IMR-90 (cell line): ENCODE measurements around the gene CHMP5. TPM values are rescaled to one million over a fixed set of nuclear protein-coding genes. Genes with fewer than 3 reads are reported as not detected.

Experiments used
- ATAC-seq: fragments of 200-7000 bp; cut with Tn5 transposase; 2 replicates; pipeline ENCODE4 v1.9.1; 2020; ENCODE audit warnings: low read depth, mild to moderate bottlenecking, moderate library complexity
- BruUV-seq: library from RNA; stranded (reverse); fragments of 400-500 nt; replicated peaks from 2 replicates; lab custom pipeline; 2021; lab: Mats Ljungman, UMichigan
- CTCF ChIA-PET: fragments of 300-600 bp; formaldehyde crosslinking; extraction: SDS; loops from one replicate; lab custom pipeline; 2021; ENCODE audit warnings: antibody characterized with exemption; lab: Yijun Ruan, JAX
- POLR2A ChIA-PET: fragments of 300-600 bp; sonication (Branson Sonifier 250); formaldehyde crosslinking; loops from one replicate; lab custom pipeline; 2022; ENCODE audit warnings: antibody characterized with exemption; ENCODE audit not compliant: unreplicated experiment; lab: Charles Lee
- DNase-seq: peaks from one replicate; pipeline ENCODE4 v3.0.0; 2013
- H2AFZ ChIP-seq: replicated peaks from 2 replicates; pipeline ENCODE3; 2013; ENCODE audit warnings: low read length, mild to moderate bottlenecking; ENCODE audit not compliant: poor library complexity
- H2AK5ac ChIP-seq: 2 replicates; pipeline ENCODE4 v1.6.1; 2013; ENCODE audit warnings: low read depth, low read length, inconsistent platforms
- H2AK9ac ChIP-seq: replicated peaks from 2 replicates; pipeline ENCODE3; 2013; ENCODE audit warnings: mild to moderate bottlenecking, low read depth, low read length, moderate library complexity; ENCODE audit not compliant: poor library complexity
- H2BK120ac ChIP-seq: 2 replicates; pipeline ENCODE4 v1.6.1; 2013; ENCODE audit warnings: low read depth, low read length, inconsistent platforms
- H2BK15ac ChIP-seq: 3 replicates; pipeline ENCODE4 v1.6.1; 2013; ENCODE audit warnings: low read depth, low read length, inconsistent platforms
- H2BK20ac ChIP-seq: 2 replicates; pipeline ENCODE4 v1.6.1; 2013; ENCODE audit warnings: low read depth, mild to moderate bottlenecking, inconsistent platforms, low read length, moderate library complexity
- H2BK5ac ChIP-seq: 2 replicates; pipeline ENCODE4 v1.6.1; 2013; ENCODE audit warnings: mild to moderate bottlenecking, low read depth, low read length, inconsistent platforms; ENCODE audit not compliant: poor library complexity, severe bottlenecking
- H3K14ac ChIP-seq: replicated peaks from 2 replicates; pipeline ENCODE4 v1.6.1; 2013; ENCODE audit warnings: low read depth, low read length, inconsistent platforms
- H3K18ac ChIP-seq: 2 replicates; pipeline ENCODE4 v1.6.1; 2013; ENCODE audit warnings: low read depth, low read length, control low read depth
- H3K23ac ChIP-seq: 2 replicates; pipeline ENCODE4 v1.6.1; 2013; ENCODE audit warnings: low read depth, low read length, inconsistent platforms
- H3K27ac ChIP-seq: 2 replicates; pipeline ENCODE4 v1.5.1; 2013; ENCODE audit warnings: mild to moderate bottlenecking, control low read depth, low read length; ENCODE audit not compliant: insufficient read depth
- H3K27me3 ChIP-seq: 2 replicates; pipeline ENCODE4 v1.6.1; 2013; ENCODE audit warnings: low read length; ENCODE audit not compliant: control insufficient read depth, insufficient read depth
- H3K36me3 ChIP-seq: 2 replicates; pipeline ENCODE4 v1.6.1; 2013; ENCODE audit warnings: low read length, mixed read lengths; ENCODE audit not compliant: control insufficient read depth, insufficient read depth
- H3K4ac ChIP-seq: 2 replicates; pipeline ENCODE4 v1.6.1; 2013; ENCODE audit warnings: low read depth, low read length, inconsistent platforms
- H3K4me1 ChIP-seq: 2 replicates; pipeline ENCODE4 v1.6.1; 2013; ENCODE audit warnings: low read length, mixed read lengths; ENCODE audit not compliant: control insufficient read depth, insufficient read depth
- H3K4me2 ChIP-seq: 2 replicates; pipeline ENCODE4 v1.6.1; 2013; ENCODE audit warnings: low read depth, mild to moderate bottlenecking, control low read depth, low read length, moderate library complexity
- H3K4me3 ChIP-seq: 2 replicates; pipeline ENCODE4 v1.5.1; 2013; ENCODE audit warnings: low read depth, mild to moderate bottlenecking, control low read depth, low read length, moderate library complexity; ENCODE audit not compliant: insufficient read depth
- H3K56ac ChIP-seq: 2 replicates; pipeline ENCODE4 v1.6.1; 2013; ENCODE audit warnings: low read length, inconsistent platforms; ENCODE audit not compliant: insufficient read depth; ENCODE audit errors: extremely low read depth
- H3K79me1 ChIP-seq, 2 experiments: 2 replicates each; pipeline ENCODE4 v1.6.1; 2013; ENCODE audit warnings: low read length in 2 of 2, inconsistent platforms in 1 of 2, low read depth in 1 of 2
- H3K9ac ChIP-seq: 2 replicates; pipeline ENCODE4 v1.6.1; 2013; ENCODE audit warnings: low read depth, low read length, control low read depth
- H3K9me1 ChIP-seq: 2 replicates; pipeline ENCODE4 v1.6.1; 2013; ENCODE audit warnings: low read length, inconsistent platforms; ENCODE audit not compliant: insufficient read depth
- H3K9me3 ChIP-seq: 2 replicates; pipeline ENCODE4 v1.6.1; 2013; ENCODE audit warnings: low read length; ENCODE audit not compliant: control insufficient read depth, insufficient read depth
- H4K20me1 ChIP-seq: 2 replicates; pipeline ENCODE4 v1.6.1; 2013; ENCODE audit warnings: low read length, inconsistent platforms; ENCODE audit not compliant: insufficient read depth
- H4K5ac ChIP-seq: 2 replicates; pipeline ENCODE4 v1.6.1; 2013; ENCODE audit warnings: mild to moderate bottlenecking, low read depth, low read length, control low read depth
- H4K8ac ChIP-seq, 2 experiments: 2 replicates each; pipeline ENCODE4 v1.6.1; 2013; ENCODE audit warnings: low read depth in 2 of 2, low read length in 2 of 2, control low read depth in 1 of 2, inconsistent platforms in 1 of 2
- H4K91ac ChIP-seq: 2 replicates; pipeline ENCODE4 v1.6.1; 2013; ENCODE audit warnings: low read depth, low read length, inconsistent platforms; ENCODE audit not compliant: insufficient read depth
- BHLHE40 ChIP-seq: fragments of 150-350 bp; IDR thresholded peaks from 2 replicates; pipeline ENCODE4 v1.6.1; 2016; ENCODE audit warnings: mild to moderate bottlenecking, low read depth, low read length
- CEBPB ChIP-seq: IDR thresholded peaks from 2 replicates; pipeline ENCODE4 v1.6.1; 2012; ENCODE audit warnings: low read depth, low read length, improper control_type of control experiment
- ELK1 ChIP-seq: fragments of 150-350 bp; IDR thresholded peaks from 2 replicates; pipeline ENCODE4 v1.6.1; 2016; ENCODE audit warnings: low read depth, mild to moderate bottlenecking, low read length, moderate library complexity, borderline replicate concordance
- MAFK ChIP-seq: IDR thresholded peaks from 2 replicates; pipeline ENCODE4 v1.6.1; 2012; ENCODE audit warnings: low read depth, low read length, improper control_type of control experiment
- MXI1 ChIP-seq: IDR thresholded peaks from 2 replicates; pipeline ENCODE4 v1.6.1; 2012; ENCODE audit warnings: low read depth, mild to moderate bottlenecking, low read length, moderate library complexity, borderline replicate concordance
- NFE2L2 ChIP-seq: fragments of 150-350 bp; IDR thresholded peaks from 2 replicates; pipeline ENCODE4 v1.6.1; 2016; ENCODE audit warnings: low read depth, mild to moderate bottlenecking, low read length
- POLR2A ChIP-seq: IDR thresholded peaks from 2 replicates; pipeline ENCODE4 v1.6.1; 2012; ENCODE audit warnings: mild to moderate bottlenecking, low read depth, low read length
- RFX5 ChIP-seq: IDR thresholded peaks from 2 replicates; pipeline ENCODE4 v1.8.0; 2012; ENCODE audit warnings: low read depth, mild to moderate bottlenecking, low read length, moderate library complexity
- USF2 ChIP-seq: fragments of 150-350 bp; IDR thresholded peaks from 2 replicates; pipeline ENCODE4 v1.6.1; 2017; ENCODE audit warnings: mild to moderate bottlenecking, antibody characterized with exemption, low read length, low read depth
- WGBS, 2 experiments: methylation state at CpG; one replicate each; pipeline versions ENCODE4 v1.1.5 to v1.1.7; 2013; ENCODE audit warnings: missing lambda C conversion rate in 2 of 2; ENCODE audit not compliant: insufficient read length in 1 of 2; ENCODE audit errors: extremely low coverage in 2 of 2; 5-methylcytosine and 5-hydroxymethylcytosine counted together
- dilution Hi-C: fragments of 300-500 bp; cut with HindIII; formaldehyde crosslinking; loops from one replicate; pipeline ENCODE4 v1.14.3; 2018; ENCODE audit warnings: low sequenced_read_pairs; ENCODE audit not compliant: unreplicated experiment
- in situ Hi-C: fragments of 300-500 bp; cut with MboI; formaldehyde crosslinking; loops from 3 replicates; pipeline ENCODE4 v1.14.3; 2019; ENCODE audit warnings: low sequenced_read_pairs, inconsistent platforms, mixed read lengths
- intact Hi-C: fragments of 100-400 bp; cut with micrococcal nuclease; formaldehyde crosslinking; loops from 2 replicates; pipeline ENCODE4 v1.10.0; 2022
- polyA plus RNA-seq, 3 experiments: library from polyadenylated mRNA; depleted of rRNA; stranded (reverse); fragments of >200 nt; gene quantifications; 2 replicates each; pipeline ENCODE4 v1.2.3, GENCODE V29; 2012; ENCODE audit warnings: low replicate concordance in 1 of 3
- total RNA-seq: library from RNA; depleted of rRNA; stranded (reverse); fragments of >200 nt; gene quantifications from 2 replicates; pipeline ENCODE4 v1.2.3, GENCODE V29; 2012

CHMP5 gene
- total and polyA plus RNA-seq, 2 of the 4 experiments (the other 2 are of a cell fraction): 70.6 to 80.8 TPM

- H3K4me2 ChIP-seq: no peak overlapping the region
- H2AFZ ChIP-seq: peak overlapping the region; percentile 69
- no peak overlapping the region for H3K4me3 ChIP-seq
- no peak overlapping the region for H3K9ac ChIP-seq
- peak overlapping the region in 1 of 2 experiments; percentile 39; a peak in 1 of 4 replicates for H4K8ac ChIP-seq
- H2BK20ac ChIP-seq: no peak overlapping the region; the same call in 1 of the 2 replicates
- no TSS peak for BruUV-seq
- no peak overlapping the region for H3K56ac ChIP-seq
- H3K9me1 ChIP-seq: peaks cover 12% of the 10 kb centered on the region; the same call in 1 of the 2 replicates
- peak overlapping the region; percentile 56; the same call in 1 of the 2 replicates for H3K18ac ChIP-seq
- CTCF ChIA-PET: no interaction called here
- peak overlapping the region; percentile 72; the same call in 1 of the 2 replicates for H3K27ac ChIP-seq
- peak overlapping the region; percentile 24; the same call in 1 of the 2 replicates for H3K4ac ChIP-seq
- H4K20me1 ChIP-seq: no peaks in the 10 kb centered on the region
- H2AK5ac ChIP-seq: peak overlapping the region; percentile 56; the same call in 1 of the 2 replicates
- H4K5ac ChIP-seq: peak overlapping the region; percentile 65
- peaks cover 0 to 4% of the 10 kb centered on the region in 2 experiments for H3K79me1 ChIP-seq
- H3K27me3 ChIP-seq: no peaks in the 10 kb centered on the region
- dilution Hi-C loops: no loop called here
- DNase-seq (peak; percentile 85), ATAC-seq (peak; percentile 97)
- no peak for TF ChIP-seq NFE2L2
- TF ChIP-seq POLR2A: no peak
- no peak for TF ChIP-seq MAFK
- no peak for TF ChIP-seq BHLHE40
- TF ChIP-seq MXI1: peak; percentile 69
- no peak for TF ChIP-seq RFX5
- no peak for TF ChIP-seq CEBPB
- TF ChIP-seq ELK1: no peak
- TF ChIP-seq USF2: peak; percentile 91
- H2BK120ac ChIP-seq: 0 out of 2 replicates have a peak overlapping the region, but pooled peaks have one; percentile 23
- intact Hi-C loops: no loop called here
- H3K9me3 ChIP-seq: no peaks in the 10 kb centered on the region
- H2BK5ac ChIP-seq: peak overlapping the region; percentile 73
- POLR2A ChIA-PET: no interaction called here
- no peak overlapping the region for H4K91ac ChIP-seq
- H3K36me3 ChIP-seq: peaks cover 26% of the 10 kb centered on the region
- peaks cover 3% of the 10 kb centered on the region for H3K4me1 ChIP-seq
- H2AK9ac ChIP-seq: peak overlapping the region; percentile 71
- 40% methylated on average over 1 of the region's 1 CpG; no CpG with 5 or more reads in 1 of the 2 experiments for WGBS, 2 experiments
- H3K23ac ChIP-seq: no peak overlapping the region
- 0 out of 3 replicates have a peak overlapping the region, but pooled peaks have one; percentile 29 for H2BK15ac ChIP-seq
- H3K14ac ChIP-seq: peak overlapping the region; percentile 22
- in situ Hi-C loops: no loop called here
Observed at GRCh38 chr9:33250458-33250995, 14.3 kb upstream of the CHMP5 start.
